ENCODE measurements around the gene EXD3. TPM values are rescaled to one million over a fixed set of nuclear protein-coding genes. Genes with fewer than 3 reads are reported as not detected.

EXD3 gene
- polyA plus RNA-seq, 1 of the 3 experiments (the other 2 are of a cell fraction), result 11.5 TPM

DNA sequence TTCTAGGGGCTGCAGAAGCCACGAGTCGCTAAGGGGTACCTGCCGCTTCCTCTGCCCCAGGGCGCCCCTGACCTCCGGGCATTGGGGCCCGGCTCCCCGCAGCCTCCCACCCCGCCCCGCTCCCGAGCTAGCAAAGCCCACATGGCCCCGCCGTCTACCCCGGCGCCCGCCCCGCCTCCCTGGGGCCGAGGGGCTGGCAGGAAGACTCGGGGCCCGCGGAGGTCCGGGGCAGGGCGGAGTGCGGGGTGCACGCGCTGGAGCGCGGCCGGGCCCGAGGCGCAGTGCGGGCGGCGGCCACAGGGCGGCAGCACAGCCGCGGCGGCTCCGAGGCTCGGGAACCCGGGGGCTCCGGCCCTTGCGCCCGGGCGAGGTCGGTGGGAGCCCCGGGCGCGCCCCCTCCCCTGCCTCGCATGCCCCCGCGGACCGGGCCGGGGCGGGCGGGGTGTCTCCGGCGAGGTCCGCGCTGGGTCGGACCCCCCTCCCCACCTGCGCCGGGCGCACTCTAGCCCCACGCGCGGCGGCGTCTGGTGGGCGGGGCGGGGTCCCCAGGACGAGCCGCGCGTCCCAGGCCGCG, 127.6 kb downstream of the EXD3 start:
- H3K36me3 ChIP-seq (replicated peaks in 1 of 2; ENCODE audit: control insufficient read depth in 1 of 2, insufficient read depth in 2 of 2, low read length in 1 of 2), result no peaks in the 10 kb centered on the region
- H3K27me3 ChIP-seq (ENCODE audit: insufficient read depth), result no peaks in the 10 kb centered on the region
- H2AFZ ChIP-seq (ENCODE audit: low read depth), result no peak overlapping the region
- no peaks in the 10 kb centered on the region for H3K79me2 ChIP-seq (ENCODE audit: insufficient read depth)
- H3K9me2 ChIP-seq, result no peaks in the 10 kb centered on the region
- TF ChIP-seq SIN3A (IDR thresholded peaks at IDR 0.05; ENCODE audit: borderline replicate concordance, low read depth, low read length) (no peak), RAD21 (IDR thresholded peaks at IDR 0.05; ENCODE audit: low read length) (peak; percentile 37), MEF2A (IDR thresholded peaks at IDR 0.05; ENCODE audit: borderline replicate concordance, low read depth) (no peak), SMC3 (IDR thresholded peaks at IDR 0.05; ENCODE audit: low read depth, low read length) (peak; percentile 61), FOXJ3 (CRISPR knock-in tag; IDR thresholded peaks at IDR 0.05) (no peak), POLR2AphosphoS5 (IDR thresholded peaks at IDR 0.05; ENCODE audit: low read depth, low read length) (no peak), JUND (IDR thresholded peaks at IDR 0.05) (no peak), TCF12 (IDR thresholded peaks at IDR 0.05) (no peak), CHD2 (IDR thresholded peaks at IDR 0.05; ENCODE audit: low read length, partially characterized antibody) (no peak), RCOR1 (IDR thresholded peaks at IDR 0.05; ENCODE audit: low read length) (no peak), ELF1 (IDR thresholded peaks at IDR 0.05) (no peak), EP300 (IDR thresholded peaks at IDR 0.05; ENCODE audit: borderline replicate concordance in 1 of 2, low read depth in 1 of 2, low read length in 1 of 2) (no peak), GABPA (IDR thresholded peaks at IDR 0.05; ENCODE audit: low read depth) (no peak), EZH2phosphoT487 (IDR thresholded peaks at IDR 0.05; ENCODE audit: borderline replicate concordance, low read depth) (no peak)
- TF ChIP-seq, protein P1, sequence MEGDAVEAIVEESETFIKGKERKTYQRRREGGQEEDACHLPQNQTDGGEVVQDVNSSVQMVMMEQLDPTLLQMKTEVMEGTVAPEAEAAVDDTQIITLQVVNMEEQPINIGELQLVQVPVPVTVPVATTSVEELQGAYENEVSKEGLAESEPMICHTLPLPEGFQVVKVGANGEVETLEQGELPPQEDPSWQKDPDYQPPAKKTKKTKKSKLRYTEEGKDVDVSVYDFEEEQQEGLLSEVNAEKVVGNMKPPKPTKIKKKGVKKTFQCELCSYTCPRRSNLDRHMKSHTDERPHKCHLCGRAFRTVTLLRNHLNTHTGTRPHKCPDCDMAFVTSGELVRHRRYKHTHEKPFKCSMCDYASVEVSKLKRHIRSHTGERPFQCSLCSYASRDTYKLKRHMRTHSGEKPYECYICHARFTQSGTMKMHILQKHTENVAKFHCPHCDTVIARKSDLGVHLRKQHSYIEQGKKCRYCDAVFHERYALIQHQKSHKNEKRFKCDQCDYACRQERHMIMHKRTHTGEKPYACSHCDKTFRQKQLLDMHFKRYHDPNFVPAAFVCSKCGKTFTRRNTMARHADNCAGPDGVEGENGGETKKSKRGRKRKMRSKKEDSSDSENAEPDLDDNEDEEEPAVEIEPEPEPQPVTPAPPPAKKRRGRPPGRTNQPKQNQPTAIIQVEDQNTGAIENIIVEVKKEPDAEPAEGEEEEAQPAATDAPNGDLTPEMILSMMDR (IDR thresholded peaks at IDR 0.05), result peak; percentile 26; the same call in 1 of the 2 replicates
- TF ChIP-seq, protein P2, sequence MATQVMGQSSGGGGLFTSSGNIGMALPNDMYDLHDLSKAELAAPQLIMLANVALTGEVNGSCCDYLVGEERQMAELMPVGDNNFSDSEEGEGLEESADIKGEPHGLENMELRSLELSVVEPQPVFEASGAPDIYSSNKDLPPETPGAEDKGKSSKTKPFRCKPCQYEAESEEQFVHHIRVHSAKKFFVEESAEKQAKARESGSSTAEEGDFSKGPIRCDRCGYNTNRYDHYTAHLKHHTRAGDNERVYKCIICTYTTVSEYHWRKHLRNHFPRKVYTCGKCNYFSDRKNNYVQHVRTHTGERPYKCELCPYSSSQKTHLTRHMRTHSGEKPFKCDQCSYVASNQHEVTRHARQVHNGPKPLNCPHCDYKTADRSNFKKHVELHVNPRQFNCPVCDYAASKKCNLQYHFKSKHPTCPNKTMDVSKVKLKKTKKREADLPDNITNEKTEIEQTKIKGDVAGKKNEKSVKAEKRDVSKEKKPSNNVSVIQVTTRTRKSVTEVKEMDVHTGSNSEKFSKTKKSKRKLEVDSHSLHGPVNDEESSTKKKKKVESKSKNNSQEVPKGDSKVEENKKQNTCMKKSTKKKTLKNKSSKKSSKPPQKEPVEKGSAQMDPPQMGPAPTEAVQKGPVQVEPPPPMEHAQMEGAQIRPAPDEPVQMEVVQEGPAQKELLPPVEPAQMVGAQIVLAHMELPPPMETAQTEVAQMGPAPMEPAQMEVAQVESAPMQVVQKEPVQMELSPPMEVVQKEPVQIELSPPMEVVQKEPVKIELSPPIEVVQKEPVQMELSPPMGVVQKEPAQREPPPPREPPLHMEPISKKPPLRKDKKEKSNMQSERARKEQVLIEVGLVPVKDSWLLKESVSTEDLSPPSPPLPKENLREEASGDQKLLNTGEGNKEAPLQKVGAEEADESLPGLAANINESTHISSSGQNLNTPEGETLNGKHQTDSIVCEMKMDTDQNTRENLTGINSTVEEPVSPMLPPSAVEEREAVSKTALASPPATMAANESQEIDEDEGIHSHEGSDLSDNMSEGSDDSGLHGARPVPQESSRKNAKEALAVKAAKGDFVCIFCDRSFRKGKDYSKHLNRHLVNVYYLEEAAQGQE (IDR thresholded peaks at IDR 0.05; ENCODE audit: low read depth, low read length), result no peak
- ChIA-PET CTCF (interaction anchor here (0.6 to 3.1 kb wide), 14 partner anchors 7 to 326 kb away, joined by 3 to 14 read pairs (median 4); partner anchors contain the start of genes EXD3, NRARP and TOR4A), POLR2A (no interaction called here)
- H3K4me3 ChIP-seq (ENCODE audit: low read depth in 2 of 2, low read length in 1 of 2), result peak overlapping the region; percentile 37 to 52; a peak in 3 of 4 replicates
- peaks cover 0 to 23% of the 10 kb centered on the region in 2 experiments; a peak in 2 of 4 replicates for H3K4me1 ChIP-seq (ENCODE audit: control insufficient read depth in 1 of 2, insufficient read depth in 2 of 2, low read depth in 1 of 2, low read length in 1 of 2)
- H4K20me1 ChIP-seq (ENCODE audit: insufficient read depth), result no peaks in the 10 kb centered on the region
- 0% methylated on average over 2 of the region's 76 CpGs for WGBS (ENCODE audit: low lambda C conversion rate)
- peak overlapping the region in 1 of 2 experiments; percentile 28; a peak in 1 of 4 replicates for H3K27ac ChIP-seq (ENCODE audit: low read depth in 2 of 2, low read length in 1 of 2)
- H3F3A ChIP-seq (replicated peaks; ENCODE audit: insufficient read depth), result peaks cover 3% of the 10 kb centered on the region
- H3K9me3 ChIP-seq, result no peaks in the 10 kb centered on the region
- H3K4me2 ChIP-seq, result peak overlapping the region; percentile 71
- peak; percentile 97 for DNase-seq
- H3K9ac ChIP-seq, result no peak overlapping the region

All from SK-N-SH (cell line).